ENCODE measurements around the gene APOM. TPM values are rescaled to one million over a fixed set of nuclear protein-coding genes. Genes with fewer than 3 reads are reported as not detected.

APOM gene
- total RNA-seq: 0.85 to 1.2 TPM in 2 of 3 replicates, not detected in the other
- long read RNA-seq: 0 reads

DNA sequence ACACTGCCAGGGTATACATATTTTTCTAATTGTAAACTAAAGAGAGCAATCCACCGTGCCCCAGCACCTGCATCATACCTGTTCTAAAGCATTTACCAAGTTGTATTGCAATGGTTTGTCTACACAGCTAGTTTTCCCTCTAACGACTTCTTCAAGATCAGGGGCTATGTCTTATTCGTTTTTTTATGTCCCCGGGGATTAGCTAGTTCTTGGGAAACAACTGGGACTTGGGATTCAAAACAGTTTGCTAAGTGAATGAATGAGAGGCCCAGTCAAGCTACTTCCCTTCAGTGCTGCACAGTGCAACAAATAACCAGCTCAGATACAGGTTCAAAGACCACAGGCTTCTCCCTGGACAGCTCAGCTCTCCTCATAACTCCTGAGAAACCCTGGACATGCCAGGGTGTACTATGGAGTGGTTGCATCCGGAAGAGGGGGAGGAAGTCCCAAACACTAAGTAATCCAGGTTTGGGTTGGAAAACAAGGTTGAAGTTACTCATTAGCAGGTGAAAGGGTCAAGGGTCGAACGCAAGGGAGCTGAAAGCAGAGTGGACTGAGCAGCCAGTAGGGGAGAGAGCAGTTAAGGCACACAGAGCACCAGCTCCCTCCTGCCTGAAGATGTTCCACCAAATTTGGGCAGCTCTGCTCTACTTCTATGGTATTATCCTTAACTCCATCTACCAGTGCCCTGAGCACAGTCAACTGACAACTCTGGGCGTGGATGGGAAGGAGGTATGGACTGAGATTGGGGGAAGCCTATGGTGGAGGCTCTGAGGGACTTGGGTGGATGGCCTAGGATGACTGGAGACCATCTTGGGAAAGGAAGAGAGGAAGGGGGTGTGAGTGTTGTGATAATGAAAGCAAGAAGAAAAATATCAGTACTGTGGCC lies at the start of gene APOM:
Gene APOM, plus strand, starts transcription at position 546 of the 889 bp plus-strand sequence. Its CDS starts 73 bp downstream, at position 619.
- no peak within 1 kb of the TSS for H3K4me3 Mint-ChIP-seq (ENCODE audit: unreplicated experiment)
- TF ChIP-seq, protein P1, sequence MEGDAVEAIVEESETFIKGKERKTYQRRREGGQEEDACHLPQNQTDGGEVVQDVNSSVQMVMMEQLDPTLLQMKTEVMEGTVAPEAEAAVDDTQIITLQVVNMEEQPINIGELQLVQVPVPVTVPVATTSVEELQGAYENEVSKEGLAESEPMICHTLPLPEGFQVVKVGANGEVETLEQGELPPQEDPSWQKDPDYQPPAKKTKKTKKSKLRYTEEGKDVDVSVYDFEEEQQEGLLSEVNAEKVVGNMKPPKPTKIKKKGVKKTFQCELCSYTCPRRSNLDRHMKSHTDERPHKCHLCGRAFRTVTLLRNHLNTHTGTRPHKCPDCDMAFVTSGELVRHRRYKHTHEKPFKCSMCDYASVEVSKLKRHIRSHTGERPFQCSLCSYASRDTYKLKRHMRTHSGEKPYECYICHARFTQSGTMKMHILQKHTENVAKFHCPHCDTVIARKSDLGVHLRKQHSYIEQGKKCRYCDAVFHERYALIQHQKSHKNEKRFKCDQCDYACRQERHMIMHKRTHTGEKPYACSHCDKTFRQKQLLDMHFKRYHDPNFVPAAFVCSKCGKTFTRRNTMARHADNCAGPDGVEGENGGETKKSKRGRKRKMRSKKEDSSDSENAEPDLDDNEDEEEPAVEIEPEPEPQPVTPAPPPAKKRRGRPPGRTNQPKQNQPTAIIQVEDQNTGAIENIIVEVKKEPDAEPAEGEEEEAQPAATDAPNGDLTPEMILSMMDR (IDR thresholded peaks at IDR 0.05): no peak

DNA sequence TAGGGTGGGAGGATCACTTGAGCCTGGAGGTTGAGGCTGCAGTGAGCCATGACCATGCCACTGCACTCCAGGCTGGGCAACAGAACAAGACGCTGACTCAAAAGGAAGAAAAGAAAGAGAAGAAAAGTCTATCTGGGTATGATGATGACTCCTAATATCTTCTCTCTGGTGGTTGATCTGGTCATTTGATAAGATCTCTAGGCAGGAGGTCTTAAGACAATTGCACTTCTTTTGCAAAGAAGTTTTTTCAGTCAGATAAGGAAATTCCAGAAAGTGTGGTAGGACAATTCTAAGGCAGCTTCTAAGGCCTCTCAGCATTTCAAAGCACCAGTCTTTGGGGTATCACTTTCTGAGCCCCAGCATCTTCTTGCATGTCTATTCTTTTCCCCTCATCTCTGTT lies 48.4 kb upstream of the APOM start:
- H3K27me3 Mint-ChIP-seq (ENCODE audit: low read depth): no peaks in the 10 kb centered on the region
- no peaks in the 10 kb centered on the region for H3K36me3 Mint-ChIP-seq (ENCODE audit: low read depth)
- no peaks in the 10 kb centered on the region for H3K4me1 Mint-ChIP-seq (ENCODE audit: low read depth)
- H3K4me3 Mint-ChIP-seq (ENCODE audit: unreplicated experiment): no peak overlapping the region
- H3K27ac Mint-ChIP-seq (ENCODE audit: unreplicated experiment): no peak overlapping the region
- TF ChIP-seq, protein P1 (IDR thresholded peaks at IDR 0.05): no peak
- no peaks in the 10 kb centered on the region for H3K9me3 Mint-ChIP-seq (ENCODE audit: low read depth)
- DNase-seq (ENCODE audit: low spot score): no peak

More for the DNA sequence above, at the start of gene APOM:
- Mint-ChIP-seq H3K27ac (ENCODE audit: unreplicated experiment) (no peak within 1 kb of the TSS), H3K36me3 (ENCODE audit: low read depth) (peaks cover 4% of the 10 kb centered on the region), H3K9me3 (ENCODE audit: low read depth) (no peaks in the 10 kb centered on the region), H3K4me1 (ENCODE audit: low read depth) (peaks cover 49% of the 10 kb centered on the region), H3K27me3 (ENCODE audit: low read depth) (no peaks in the 10 kb centered on the region)
- DNase-seq (ENCODE audit: low spot score): no peak

DNA sequence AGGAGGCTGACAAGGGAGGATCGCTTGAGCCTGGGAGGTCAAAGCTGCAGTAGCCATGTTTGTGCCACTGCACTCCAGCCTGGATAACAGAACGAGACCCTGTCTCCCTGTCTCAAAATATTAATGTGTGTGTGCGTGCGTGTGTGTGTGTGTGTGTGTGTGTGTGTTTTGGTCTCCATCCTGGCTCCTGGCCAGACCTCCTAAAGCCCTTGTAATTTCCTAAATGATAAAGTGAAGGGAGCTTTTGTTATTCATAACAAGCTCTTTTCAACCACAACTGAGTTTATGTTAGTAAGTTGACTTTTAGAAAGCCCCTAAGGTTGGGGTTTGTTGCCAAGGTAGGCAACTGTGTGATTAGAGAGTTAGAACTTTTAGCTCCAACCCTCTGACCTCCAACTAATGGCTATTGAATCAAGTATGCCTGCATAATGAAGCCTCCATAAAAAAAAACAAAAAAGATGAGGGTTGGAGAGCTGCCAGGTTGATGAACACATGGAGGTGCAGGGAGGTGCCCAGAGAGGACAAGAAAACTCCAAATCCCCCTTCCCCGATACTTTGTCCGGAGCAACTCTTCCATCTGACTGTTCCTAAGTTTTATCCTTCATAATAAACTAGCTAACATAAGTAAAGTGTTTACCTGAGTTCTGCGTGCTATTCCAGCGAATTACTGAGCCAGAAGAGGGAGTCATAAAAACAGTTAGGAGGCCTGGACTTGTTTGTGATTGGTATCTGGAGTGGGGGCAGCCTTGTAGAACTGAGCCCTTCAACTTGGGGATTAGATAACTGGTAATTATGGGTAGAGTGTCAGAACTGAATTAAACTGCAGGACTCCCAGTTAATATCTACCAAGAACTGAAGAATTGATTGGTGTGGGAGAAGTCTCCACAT lies 45.9 kb upstream of the APOM start:
- no peaks in the 10 kb centered on the region for H3K4me1 Mint-ChIP-seq (ENCODE audit: low read depth)

DNA sequence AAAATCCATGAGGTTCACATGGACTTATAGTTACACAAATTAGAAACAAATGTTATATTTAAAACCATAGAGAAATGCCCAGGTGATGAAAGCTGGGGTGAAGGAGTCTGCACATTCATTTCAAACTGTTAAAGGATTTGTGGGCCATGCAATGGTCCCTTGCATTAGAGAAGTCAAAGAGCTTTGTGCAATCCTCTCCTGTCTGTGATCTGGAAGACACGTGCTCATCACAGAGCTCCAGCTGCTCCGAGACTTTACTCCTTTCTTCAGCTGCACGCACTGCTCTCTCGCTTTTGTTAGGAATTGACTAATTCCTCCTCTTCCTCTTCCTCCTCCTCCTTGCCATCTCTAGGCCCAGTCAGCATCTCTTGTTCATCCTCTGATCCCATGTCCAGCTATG lies 44.7 kb upstream of the APOM start:
- Mint-ChIP-seq H3K27ac (ENCODE audit: unreplicated experiment) (no peak overlapping the region), H3K4me1 (ENCODE audit: low read depth) (no peaks in the 10 kb centered on the region), H3K4me3 (ENCODE audit: unreplicated experiment) (no peak overlapping the region), H3K27me3 (ENCODE audit: low read depth) (no peaks in the 10 kb centered on the region), H3K9me3 (ENCODE audit: low read depth) (no peaks in the 10 kb centered on the region), H3K36me3 (ENCODE audit: low read depth) (no peaks in the 10 kb centered on the region)
- no peak for DNase-seq (ENCODE audit: low spot score)
- TF ChIP-seq, protein P1 (IDR thresholded peaks at IDR 0.05): no peak

More for the DNA sequence above, 45.9 kb upstream of the APOM start:
- Mint-ChIP-seq H3K4me3 (ENCODE audit: unreplicated experiment) (no peak overlapping the region), H3K27me3 (ENCODE audit: low read depth) (no peaks in the 10 kb centered on the region), H3K36me3 (ENCODE audit: low read depth) (no peaks in the 10 kb centered on the region), H3K27ac (ENCODE audit: unreplicated experiment) (no peak overlapping the region), H3K9me3 (ENCODE audit: low read depth) (no peaks in the 10 kb centered on the region)
- no peak for DNase-seq (ENCODE audit: low spot score)
- TF ChIP-seq, protein P1 (IDR thresholded peaks at IDR 0.05): no peak

DNA sequence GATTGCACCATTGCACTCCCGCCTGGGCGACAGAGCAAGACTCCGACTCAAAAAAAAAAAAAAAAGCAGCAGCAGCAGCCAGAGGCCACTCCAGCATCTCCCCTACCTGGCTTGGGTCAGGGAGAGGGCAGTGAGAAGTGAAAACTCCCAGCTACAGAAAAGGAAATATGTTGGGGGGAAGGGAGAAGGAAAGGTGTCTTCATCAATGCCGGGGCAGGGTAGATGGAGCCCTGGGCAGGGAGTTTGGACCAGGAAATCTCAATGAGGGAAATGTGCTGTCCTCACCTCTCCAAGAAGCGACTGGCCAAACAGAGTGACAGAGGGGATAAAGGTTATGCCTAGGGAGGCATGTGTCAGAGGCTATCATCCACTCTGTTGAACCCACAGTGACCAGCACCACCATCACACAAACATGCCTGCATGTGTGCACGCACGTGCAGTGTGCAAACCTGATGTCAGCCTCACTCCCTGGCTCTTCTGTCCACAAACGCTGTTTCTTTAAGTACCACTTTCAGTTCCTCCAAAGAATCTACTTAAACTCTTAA lies 41.5 kb upstream of the APOM start:
- H3K4me3 Mint-ChIP-seq (ENCODE audit: unreplicated experiment): no peak overlapping the region
- H3K27me3 Mint-ChIP-seq (ENCODE audit: low read depth): no peaks in the 10 kb centered on the region
- H3K4me1 Mint-ChIP-seq (ENCODE audit: low read depth): no peaks in the 10 kb centered on the region
- TF ChIP-seq, protein P1 (IDR thresholded peaks at IDR 0.05): no peak
- no peaks in the 10 kb centered on the region for H3K9me3 Mint-ChIP-seq (ENCODE audit: low read depth)
- no peak for DNase-seq (ENCODE audit: low spot score)
- H3K36me3 Mint-ChIP-seq (ENCODE audit: low read depth): no peaks in the 10 kb centered on the region
- no peak overlapping the region for H3K27ac Mint-ChIP-seq (ENCODE audit: unreplicated experiment)

All from chondrocyte (in vitro differentiated cells).